CD4-positive, alpha-beta T cell treated with Interferon gamma for 1 hour (primary cell): ENCODE results near the gene CD164.

Source experiments
- DNase-seq: peaks from one replicate; pipeline ENCODE4 v3.0.0-alpha.2; 2020

Gene CD164

GRCh38 chr6:109381747-109382575 is at the start of gene CD164:
Gene CD164, minus strand, starts transcription at chr6:109382467. Its CDS starts 89 bp downstream, at chr6:109382378.
- DNase-seq: peak; percentile 93

GRCh38 chr6:109429496-109429895 is 47.2 kb upstream of the CD164 start:
- no peak for DNase-seq

GRCh38 chr6:109428889-109429477 is 46.7 kb upstream of the CD164 start:
- no peak for DNase-seq

- no peak for DNase-seq
Observed at GRCh38 chr6:109424946-109425345, 42.7 kb upstream of the CD164 start.

- DNase-seq: no peak
Observed at GRCh38 chr6:109421184-109421583, 38.9 kb upstream of the CD164 start.

GRCh38 chr6:109420751-109421150 is 38.5 kb upstream of the CD164 start:
- no peak for DNase-seq

GRCh38 chr6:109417646-109418045 is 35.4 kb upstream of the CD164 start:
- DNase-seq: no peak

GRCh38 chr6:109411034-109411433 is 28.8 kb upstream of the CD164 start:
- DNase-seq: no peak

- DNase-seq: no peak
Observed at GRCh38 chr6:109406196-109406595, 23.9 kb upstream of the CD164 start.

- no peak for DNase-seq
Observed at GRCh38 chr6:109397020-109397419, 14.8 kb upstream of the CD164 start.

- no peak for DNase-seq
Observed at GRCh38 chr6:109396046-109396718, 13.9 kb upstream of the CD164 start.

GRCh38 chr6:109393886-109394281 is 11.6 kb upstream of the CD164 start:
- DNase-seq: no peak

GRCh38 chr6:109393157-109393885 is 11.1 kb upstream of the CD164 start:
- no peak for DNase-seq

- DNase-seq: no peak
Observed at GRCh38 chr6:109389650-109390274, 7.5 kb upstream of the CD164 start.

- no peak for DNase-seq
Observed at GRCh38 chr6:109388265-109388664, 6.0 kb upstream of the CD164 start.

- no peak for DNase-seq
Observed at GRCh38 chr6:109383438-109383940, 1.2 kb upstream of the CD164 start.

- peak; percentile 92 for DNase-seq
Observed at GRCh38 chr6:109382576-109383437, 540 bp upstream of the CD164 start.

- DNase-seq: no peak
Observed at GRCh38 chr6:109381061-109381746, 1.1 kb downstream of the CD164 start.

GRCh38 chr6:109379711-109380110 is 2.6 kb downstream of the CD164 start:
- DNase-seq: no peak

GRCh38 chr6:109377717-109378116 is 4.5 kb downstream of the CD164 start:
- no peak for DNase-seq

- DNase-seq: no peak
Observed at GRCh38 chr6:109374326-109374892, 7.9 kb downstream of the CD164 start.
